CD4-positive, alpha-beta T cell treated with Interferon alpha-2 for 1 hour (primary cell): ENCODE results near the gene CERS6.

ENCODE experiments used
- DNase-seq, 2 donors: peaks; one replicate each; pipeline ENCODE4 v3.0.0-alpha.2; 2020 to 2022

The CERS6 gene

GRCh38 chr2:168536925-168537466, 80.9 kb downstream of the CERS6 start:
- DNase-seq: no peak

- DNase-seq: no peak
Observed at GRCh38 chr2:168538133-168538532, 82.1 kb downstream of the CERS6 start.

GRCh38 chr2:168538534-168538933, 82.5 kb downstream of the CERS6 start:
- no peak for DNase-seq

GRCh38 chr2:168539945-168540344, 83.9 kb downstream of the CERS6 start:
- DNase-seq: no peak

GRCh38 chr2:168541858-168542257, 85.8 kb downstream of the CERS6 start:
- DNase-seq: no peak

- peak in 1 of 2 donors; percentile 16 for DNase-seq
Observed at GRCh38 chr2:168543037-168543436, 87.0 kb downstream of the CERS6 start.

GRCh38 chr2:168543935-168544334, 87.9 kb downstream of the CERS6 start:
- DNase-seq: no peak

GRCh38 chr2:168545439-168546082, 89.5 kb downstream of the CERS6 start:
- no peak for DNase-seq

- peak; percentile 7 to 13 for DNase-seq
Observed at GRCh38 chr2:168550670-168551069, 94.6 kb downstream of the CERS6 start.

- DNase-seq: peak in 1 of 2 donors; percentile 16
Observed at GRCh38 chr2:168552450-168552856, 96.4 kb downstream of the CERS6 start.

- DNase-seq: no peak
Observed at GRCh38 chr2:168555283-168555682, 99.2 kb downstream of the CERS6 start.

- no peak for DNase-seq
Observed at GRCh38 chr2:168559187-168559586, 103.1 kb downstream of the CERS6 start.

- DNase-seq: no peak
Observed at GRCh38 chr2:168560817-168561499, 104.9 kb downstream of the CERS6 start.

GRCh38 chr2:168561991-168562390, 105.9 kb downstream of the CERS6 start:
- no peak for DNase-seq

GRCh38 chr2:168562971-168563370, 106.9 kb downstream of the CERS6 start:
- no peak for DNase-seq

- DNase-seq: no peak
Observed at GRCh38 chr2:168564641-168565040, 108.6 kb downstream of the CERS6 start.

- DNase-seq: no peak
Observed at GRCh38 chr2:168565112-168565511, 109.0 kb downstream of the CERS6 start.

- DNase-seq: no peak
Observed at GRCh38 chr2:168565512-168565911, 109.4 kb downstream of the CERS6 start.

GRCh38 chr2:168566974-168567665, 111.0 kb downstream of the CERS6 start:
- DNase-seq: no peak

- no peak for DNase-seq
Observed at GRCh38 chr2:168567836-168568235, 111.8 kb downstream of the CERS6 start.

- DNase-seq: no peak
Observed at GRCh38 chr2:168568476-168569267, 112.6 kb downstream of the CERS6 start.

GRCh38 chr2:168571061-168571460, 115.0 kb downstream of the CERS6 start:
- DNase-seq: no peak
